Activated CD8-positive, alpha-beta memory T cell treated with anti-CD3 and anti-CD28 coated beads for 24 hours (primary cell): ENCODE data around the gene RAI1.
A peak's percentile ranks its signal among the peaks of the same experiment; 100 is the strongest.

Experiments used
- DNase-seq: peaks from one replicate; pipeline ENCODE4 v3.0.0-alpha.2; 2020

RAI1 gene

DNA sequence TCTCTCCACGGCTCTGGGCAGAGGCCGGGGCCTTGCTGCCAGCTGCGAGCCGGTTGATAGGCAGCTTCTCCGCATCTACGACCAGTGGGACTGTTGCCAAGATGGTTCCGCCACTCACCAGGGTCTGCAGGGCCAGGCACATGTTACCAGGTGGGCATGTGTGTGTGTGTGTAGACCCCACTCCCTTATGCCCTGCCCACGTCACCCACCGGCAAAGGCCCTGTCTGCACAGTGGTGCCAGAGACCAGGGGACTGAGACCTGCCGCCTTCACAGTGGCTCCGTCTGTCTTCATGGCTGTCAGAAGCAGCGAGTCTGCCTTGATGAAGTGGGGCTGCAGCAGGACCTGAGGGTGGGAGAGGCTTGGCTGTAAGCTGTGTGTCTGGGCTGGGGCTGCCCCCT lies 137.9 kb downstream of the RAI1 start:
- no peak for DNase-seq

DNA sequence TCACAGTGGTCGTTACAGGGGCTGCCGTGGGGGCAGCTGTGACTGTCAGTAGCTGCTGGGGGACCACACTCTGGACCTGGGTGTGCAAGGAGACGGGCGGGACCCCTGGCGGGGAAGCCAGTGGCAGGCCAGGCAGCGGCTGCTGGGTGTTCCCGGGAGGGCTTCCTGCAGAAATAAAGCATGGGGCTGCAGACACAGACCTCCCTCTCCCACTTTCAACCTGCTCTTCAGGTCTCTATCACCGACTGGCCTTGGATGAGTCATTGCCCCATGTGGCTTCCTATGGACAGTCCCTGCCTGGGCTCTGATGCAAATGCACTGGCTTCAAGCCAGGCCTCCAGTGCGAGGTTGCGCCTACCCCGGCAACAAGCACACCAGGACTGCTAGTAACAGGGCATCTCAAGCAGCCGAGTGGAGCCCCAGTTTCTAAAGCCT lies 138.3 kb downstream of the RAI1 start:
- DNase-seq, result peak; percentile 86

DNA sequence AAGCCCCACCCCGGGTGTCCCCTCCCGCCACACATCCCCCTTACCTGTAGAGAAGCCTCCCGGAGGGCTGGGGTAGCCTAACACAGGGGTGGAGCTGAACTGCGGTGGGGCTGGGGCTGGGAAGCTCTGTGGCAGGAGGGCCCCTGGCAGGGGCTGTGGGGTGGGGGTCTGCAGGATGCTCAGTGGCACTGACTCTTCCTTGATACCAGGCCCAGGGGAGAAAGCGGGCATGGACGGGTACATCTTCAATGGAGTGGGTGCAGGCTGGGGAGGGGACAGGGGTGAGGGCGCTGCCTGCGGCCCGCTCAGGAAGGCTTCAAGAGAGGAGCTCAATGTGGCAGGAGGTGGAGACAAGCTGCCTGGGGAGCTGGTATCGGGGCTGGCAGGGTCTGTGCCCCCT lies 138.8 kb downstream of the RAI1 start:
- no peak for DNase-seq

DNA sequence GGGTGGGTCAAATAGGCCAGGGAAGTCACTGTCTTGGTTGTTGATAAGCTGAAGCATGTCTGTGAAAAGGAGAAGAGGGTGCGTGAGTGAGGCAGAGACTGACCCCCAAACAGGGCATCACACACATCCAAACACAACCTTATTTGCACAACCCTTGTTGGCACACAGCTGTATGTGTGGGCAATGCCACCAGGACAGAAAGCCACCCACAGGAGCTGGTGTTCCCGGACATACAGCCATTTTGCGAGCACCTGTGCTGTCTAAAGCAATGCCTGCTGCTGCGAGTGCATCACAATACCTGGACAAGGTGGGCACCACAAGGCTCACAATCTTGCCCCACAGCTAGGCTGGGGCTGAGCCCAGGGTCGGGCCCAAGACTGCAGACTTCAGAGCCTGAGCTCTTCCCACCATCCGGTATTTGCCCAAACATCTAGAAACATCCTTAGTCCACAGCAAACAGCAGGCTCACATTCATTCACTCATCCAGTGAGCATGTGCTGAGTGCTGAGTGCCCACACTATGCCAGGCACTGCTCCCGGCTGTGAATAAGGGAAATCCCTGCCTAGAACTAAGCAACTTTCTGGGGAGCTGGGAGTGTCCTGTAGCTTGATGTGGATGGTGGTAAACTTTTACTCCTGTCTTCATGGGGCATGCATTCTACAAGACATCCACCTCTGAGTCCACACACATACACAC lies 139.4 kb downstream of the RAI1 start:
- DNase-seq, result no peak

DNA sequence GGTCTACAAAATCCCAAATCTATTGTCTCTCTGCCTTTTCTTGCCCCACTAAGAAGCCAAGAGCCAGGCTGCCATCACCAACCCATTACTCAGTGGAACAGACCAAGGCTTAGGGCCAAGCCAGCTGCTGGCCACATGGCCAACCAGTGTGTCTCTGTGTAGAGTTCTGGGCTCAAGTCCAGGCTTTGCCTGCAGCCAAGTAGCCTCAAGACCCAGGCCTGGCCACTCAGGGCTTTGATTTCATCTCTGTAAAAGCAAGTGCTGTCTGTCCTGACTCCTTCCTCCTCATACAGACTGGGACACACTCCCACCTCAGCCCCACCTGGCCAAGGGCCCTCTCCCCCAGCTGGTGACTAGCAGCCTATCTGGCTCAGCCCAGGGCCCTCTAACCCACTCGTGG lies 140.9 kb downstream of the RAI1 start:
- DNase-seq, result no peak

DNA sequence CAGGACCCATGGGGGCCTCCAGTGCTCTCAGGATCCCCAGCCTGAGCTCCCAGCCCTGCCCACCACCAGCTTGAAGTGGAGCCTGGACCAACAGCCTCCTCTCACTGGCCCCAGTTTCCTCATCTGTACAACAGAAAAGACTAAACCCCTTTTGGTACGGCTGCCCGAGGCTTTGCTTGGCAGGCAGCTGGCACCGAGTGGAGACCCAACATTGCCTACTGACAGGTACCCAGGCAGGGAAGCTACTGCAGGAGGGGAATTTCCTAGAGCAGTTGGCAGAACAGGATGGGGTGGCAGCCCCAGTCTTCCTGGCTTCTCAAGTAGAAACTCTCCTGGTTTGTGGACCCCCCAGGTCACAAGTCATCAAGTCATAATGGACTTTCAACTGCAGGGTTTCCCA lies 141.4 kb downstream of the RAI1 start:
- DNase-seq, result no peak

DNA sequence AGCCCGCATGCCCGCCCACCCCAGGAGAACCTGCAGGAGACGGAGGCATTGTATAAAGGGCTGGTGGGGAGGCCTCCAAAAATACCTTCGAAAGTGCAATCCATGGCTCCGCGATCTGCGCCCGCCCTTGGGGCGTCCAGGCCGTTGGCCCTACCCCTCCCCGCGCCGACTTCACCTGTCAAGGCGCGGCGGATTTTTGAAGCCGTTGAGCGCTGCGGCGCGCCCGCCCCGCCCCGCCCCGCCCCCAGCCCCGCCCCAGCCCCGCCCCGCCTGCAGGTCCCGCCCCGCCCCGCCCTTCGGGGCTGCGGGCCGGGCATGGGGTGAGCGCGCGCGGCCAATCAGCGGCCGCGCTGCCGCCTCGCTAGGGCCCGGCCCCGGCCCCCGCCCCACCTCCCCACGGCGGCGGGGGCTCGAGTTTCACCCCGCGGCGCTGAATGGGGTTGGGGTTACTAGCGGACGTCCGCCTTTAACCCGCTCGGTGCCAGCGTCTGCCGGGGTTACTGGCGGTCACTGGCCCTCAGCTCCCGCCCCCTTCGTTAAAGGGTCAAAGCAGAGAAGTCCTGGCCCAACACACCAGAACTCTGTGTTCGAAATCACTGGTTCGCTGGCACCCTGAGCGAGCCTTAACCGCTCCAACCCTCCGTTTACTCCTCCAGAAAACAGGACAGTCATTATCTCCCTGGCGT lies 142.3 kb downstream of the RAI1 start:
- peak; percentile 85 for DNase-seq

DNA sequence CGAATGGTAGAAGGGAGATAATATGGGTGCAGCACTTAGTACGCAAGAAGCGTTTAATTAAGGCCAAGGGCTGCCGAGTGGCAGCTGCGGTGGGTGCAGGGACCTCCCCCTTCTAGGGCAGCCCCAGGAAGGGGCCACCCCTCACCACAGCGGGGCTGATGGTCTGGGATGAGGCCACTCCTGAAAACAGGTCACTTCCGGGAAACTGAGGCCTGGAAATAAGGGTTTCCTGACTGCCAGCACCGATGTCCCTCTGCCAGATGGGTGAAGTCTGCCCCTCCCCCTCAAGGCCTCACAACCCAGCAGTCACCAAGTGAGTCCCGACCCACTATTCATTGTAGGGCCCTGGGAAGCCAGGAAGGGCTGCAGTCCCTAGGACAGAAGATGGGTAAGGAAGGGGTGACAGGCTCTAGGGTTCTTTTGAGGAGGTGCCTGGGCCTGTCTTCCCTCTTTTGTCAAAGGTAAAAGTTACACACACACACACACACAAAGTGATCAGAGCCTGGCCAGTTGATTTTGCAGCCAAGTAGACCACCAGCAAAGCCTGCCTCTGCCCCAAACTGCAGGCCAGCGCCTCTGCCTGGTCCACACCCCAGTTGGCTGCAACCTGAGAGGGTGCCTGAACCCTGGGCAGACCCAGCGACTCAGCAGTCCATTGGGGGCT lies 143.0 kb downstream of the RAI1 start:
- no peak for DNase-seq

DNA sequence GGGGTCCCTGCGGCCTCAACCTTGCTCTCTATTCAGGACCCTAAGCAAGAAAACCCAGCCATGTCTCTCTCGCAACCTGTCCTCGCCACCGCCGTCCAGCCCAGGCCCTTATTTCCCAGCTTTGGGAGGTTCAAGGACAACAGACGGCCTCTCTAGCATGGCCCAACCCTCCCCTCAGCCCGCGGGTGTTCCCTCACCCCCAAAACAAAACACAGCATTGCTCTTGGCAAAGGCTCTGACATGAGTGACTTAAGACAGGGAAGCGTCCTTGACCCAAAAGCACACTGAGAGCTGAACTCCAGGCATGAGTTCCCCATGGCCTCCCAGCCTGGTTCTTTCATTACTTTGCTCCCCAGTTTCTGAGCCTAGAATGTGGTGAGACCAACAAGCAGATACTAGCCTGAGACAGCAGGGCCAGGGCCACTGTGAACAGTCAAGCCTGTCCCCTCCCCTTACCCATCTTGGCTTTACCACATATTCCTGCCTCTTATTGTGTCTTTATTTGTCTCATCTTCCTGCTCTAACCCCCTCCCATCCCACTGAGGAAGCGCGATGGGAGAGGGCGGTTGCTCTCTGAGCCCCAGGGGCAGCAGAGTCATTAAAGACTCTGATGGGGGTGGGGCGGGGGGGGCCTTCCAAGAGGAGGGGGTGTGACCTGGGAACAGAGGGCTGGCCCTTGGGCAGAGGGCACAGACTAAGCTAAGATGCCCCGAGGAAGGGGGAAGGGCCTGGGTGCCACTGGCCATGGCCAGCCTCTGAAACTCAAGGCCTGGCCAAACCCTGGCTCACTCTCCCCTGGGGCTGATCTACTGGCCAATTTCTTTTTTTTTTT lies 143.7 kb downstream of the RAI1 start:
- DNase-seq, result no peak

DNA sequence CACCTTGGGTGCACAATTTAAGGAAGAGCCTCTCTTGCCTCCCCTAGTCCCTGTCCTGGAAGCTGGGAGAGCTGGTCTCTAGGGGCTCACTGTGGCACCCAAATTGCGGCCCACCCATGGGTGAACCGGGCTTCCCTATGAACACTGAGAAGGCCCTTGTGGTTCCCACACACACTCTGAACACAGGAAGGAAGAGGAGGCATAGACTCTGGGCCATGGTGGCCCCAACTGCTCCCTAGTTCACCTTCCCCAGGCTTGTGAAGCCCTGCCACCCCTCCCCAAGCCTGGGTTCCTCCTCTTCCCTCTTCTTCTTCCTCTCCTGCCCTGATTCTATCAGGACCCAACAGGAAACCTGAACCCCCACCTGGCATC lies 145.1 kb downstream of the RAI1 start:
- DNase-seq, result no peak

DNA sequence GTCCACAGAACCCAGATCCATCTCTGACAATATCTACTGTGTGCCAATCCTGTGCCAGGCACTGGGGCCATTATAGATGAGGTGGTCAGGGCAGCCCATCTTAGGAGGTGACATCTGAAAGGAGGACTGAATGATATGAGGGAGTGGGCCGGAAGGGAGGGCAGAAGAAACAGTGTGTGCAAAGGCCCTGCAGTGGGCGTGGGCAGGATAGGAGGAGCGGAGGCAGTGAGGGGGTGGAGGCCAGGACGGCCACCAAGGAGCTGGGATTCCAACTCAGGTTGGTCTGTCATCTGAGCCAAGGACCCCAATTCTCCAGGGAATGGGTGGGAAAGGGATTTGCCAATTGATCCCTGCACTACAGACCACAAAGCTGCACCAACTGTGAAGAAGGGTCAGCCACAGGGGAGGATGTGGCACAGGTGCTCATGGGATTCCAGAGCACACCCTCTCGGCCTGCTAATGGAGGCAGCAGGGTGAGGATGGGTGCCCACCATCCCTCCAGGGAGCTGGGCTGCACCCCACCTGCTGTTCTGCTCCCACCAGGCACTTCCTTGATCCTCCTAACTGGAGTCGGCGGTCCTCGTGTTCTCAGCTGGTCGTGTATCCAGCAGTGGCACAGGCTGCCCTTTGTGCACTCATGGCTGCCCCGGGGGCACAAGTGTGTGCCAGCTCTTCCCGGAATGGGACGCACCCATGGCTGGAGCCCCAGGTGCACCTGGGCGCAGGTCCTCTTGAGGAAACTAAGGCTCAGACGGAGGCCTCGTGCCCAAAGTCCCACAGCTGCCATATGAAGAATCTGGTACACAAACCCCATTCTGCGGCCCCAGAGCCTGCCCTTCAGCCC lies 145.9 kb downstream of the RAI1 start:
- no peak for DNase-seq

DNA sequence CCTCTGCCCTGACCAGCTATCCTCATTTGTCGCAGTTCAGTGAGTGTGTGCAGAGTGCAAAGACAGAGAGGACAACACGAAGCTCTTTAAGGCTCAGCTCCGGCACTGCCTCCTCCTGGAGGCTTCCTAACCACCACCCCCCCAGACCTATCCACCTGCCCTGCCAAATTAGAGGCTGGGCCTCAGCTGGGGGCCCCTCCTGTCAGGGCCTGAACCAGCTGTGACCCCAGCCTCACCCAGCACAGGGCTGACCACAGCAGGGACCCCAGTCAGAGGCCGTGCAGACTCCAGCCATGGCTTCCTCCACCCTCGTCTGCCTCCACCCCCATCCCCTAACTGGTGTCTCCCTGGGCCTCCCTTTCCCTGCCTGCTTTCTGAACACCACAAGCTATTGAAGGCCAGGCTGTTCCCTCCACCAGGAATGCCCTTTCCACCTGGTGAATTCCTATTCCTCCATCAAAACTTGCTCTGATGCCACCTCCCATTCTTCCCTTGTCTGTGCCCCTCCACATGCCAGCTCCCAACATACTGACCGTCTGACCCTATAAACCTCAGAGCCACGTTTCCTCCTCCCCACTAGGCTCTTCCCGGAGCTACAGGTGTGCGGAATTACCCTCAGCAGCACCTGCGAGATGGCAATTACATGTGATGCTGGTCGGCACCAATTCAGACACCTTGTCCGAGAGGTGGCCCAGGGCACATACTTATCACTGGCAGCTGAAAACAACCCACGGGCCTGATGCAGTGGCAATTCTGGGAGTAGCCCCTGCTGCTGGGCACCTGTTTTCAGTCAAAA lies 146.8 kb downstream of the RAI1 start:
- DNase-seq, result no peak

DNA sequence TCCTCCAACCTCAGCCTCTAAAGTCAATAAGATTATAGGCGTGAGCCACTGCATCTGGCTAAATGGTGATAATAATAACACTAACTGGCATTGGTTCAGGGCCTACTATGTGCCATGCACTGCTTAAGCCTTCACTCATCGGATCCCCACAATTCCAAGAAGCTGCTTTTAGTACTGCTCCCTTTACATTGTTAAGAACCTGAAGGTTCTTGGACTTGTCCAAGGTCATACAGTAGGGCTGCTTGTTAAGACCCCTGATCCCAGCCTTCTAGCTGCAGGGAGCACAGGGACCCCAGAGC lies 149.0 kb downstream of the RAI1 start:
- no peak for DNase-seq

DNA sequence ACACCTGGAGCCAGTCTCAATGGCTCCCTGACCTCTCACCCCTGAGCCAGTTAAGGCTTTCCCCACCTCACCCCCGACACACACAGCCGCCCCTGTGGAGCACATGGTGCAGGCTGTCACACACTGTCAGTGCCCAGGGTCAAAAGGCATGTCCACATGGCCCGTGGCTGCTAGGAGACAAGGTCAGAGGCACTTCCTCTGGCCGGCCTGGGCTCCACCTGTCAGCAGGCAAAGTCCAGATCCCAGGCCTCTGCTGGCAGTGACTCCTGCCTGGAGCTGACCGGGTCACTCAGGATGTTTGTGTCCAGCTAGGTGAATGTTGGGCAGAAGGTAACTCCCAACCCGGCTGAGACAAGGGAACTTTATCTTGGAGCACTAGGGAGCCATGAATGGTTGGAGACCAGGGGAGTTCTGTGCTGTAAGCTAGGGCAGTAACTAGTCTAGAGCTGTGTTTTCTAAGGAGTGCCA lies 149.5 kb downstream of the RAI1 start:
- DNase-seq, result no peak

DNA sequence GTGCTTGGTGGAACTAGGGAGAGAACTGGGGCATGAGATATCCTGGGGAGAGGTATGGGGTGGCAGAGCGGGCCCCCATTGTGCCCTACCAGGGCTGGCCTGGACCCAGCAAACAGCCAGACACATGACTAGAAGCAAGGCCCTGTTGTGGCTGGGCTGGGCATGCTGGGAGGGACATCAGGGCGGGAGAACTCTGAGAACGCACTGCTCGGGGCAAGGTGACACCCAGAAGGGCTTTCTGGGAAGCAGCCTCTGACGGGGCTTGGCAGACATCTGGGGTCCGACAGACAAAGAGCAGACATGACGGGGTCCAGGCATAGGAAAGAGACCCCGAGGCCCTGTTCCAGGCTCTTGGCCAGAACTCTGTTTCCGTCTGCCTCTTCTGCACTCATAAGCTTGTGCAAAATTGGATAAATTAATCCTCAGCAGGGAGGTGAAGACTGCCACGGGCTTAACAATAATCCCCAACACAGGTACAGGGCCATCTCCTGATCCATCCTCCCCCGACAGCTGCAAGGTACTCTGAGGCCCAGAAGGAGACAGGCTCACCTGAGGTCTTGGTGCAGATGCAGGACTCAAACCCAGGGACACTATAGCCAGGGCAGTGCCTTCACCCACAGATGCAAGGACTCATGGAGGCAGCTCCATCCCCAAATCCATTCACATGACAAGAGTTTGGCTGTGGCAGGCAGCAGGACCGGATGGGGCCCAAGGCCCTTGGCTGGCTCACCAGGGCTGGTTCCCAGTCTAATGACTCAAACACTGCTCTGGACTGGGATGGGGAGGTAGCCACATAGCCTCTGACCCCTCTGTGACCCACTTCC lies 150.2 kb downstream of the RAI1 start:
- no peak for DNase-seq

DNA sequence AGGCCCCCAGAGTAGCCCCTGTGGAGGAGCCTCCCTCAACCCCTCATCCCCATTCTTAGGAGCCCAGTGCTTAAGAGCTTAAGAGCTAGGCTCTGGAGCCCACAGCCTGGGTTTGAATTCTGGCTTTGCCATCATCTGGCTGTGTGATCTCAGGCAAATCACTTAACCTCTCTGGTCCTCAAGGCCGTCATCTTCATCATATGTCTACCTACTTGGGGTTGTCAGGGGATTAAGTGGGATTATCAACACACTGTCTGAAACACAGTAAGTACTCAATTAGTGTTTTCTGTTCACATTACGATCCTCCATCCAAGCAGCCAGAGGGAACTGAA lies 150.7 kb downstream of the RAI1 start:
- DNase-seq, result no peak

DNA sequence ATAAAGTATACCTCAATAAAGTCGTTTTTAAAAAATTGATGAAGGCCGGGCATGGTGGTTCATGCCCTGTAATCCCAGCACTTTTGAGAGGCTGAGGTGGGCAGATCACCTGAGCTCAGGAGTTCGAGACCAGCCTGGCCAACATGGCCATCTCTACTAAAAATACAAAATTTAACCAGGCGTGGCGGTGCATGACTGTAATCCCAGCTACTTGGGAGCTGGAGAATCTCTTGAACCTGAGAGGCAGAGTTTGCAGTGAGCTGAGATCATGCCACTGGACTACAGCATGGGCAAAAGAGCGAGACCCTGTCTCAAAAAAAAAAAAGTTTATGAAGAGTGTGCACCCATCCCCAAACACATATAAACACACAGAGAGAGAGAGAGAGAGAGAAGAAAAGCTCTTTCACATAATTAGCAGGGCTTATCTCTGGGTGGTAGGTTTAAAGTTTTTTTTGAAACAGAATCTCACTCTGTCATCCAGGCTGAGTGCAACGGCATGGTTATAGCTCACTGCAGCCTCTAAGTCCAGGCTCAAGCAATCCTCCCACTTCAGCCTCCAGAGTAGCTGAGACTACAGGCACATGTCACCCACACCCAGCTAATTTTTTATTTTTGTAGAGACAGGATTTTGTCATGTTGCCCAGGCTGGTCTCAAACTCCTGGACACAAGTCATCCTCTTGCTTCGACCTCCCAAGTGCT lies 152.6 kb downstream of the RAI1 start:
- DNase-seq, result no peak

DNA sequence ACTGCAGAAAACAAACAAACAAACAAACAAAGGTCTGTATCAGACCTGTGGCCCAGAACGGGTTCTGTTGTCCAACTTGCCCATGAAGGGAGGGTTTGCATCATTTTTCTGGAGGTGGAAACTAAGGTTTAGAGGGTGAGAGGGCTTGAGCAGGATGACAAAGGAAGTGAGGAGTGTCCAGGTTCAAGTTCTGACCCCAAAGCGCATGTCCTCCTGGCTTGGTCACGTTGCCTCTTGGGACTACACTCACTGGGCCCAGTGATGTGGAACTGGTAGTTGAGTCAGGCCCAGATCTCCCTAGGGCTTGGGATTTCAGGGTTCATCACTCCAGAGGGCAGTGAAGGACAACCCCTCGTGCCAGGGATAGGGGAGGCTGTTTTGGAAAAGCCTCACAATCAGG lies 153.7 kb downstream of the RAI1 start:
- no peak for DNase-seq

DNA sequence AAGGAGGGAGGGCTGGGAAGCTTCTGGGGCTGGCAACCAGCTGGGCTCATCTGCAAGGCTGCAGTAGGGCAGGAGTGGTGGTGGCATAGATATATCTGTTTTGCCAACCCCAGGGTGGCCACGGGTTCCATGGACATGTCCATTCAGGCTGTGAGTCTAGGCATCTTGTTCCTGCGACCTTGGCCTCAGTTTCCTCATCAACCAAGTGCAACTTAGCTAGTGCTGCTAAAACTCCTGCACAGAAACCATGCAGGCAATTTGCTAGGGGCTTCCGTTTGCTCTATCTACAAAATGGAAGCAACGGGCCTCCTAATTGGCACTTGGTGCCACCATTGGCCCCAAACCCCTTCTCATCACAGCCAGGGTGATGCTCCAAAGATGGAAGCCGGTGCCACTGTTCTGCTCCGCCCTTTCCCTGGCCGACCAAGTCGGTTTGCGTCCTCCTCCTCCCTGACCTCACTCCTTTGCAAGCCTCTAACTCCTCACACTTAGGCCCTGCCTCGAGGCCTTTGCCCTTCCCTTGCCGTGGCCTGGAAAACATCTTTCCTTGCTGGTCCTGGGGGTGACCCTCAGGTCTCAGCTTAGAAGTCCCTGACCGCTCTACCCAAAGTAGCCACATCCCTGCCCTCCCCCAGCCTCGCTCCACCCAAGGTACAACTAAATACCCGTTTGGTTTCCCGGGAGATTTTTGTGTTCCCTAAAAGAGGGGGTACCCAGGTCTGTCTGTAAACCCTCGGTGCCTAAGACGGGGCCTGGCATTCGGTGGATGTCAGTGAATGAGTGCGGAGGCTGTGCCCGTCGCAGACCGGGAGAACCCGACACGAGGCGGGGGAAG lies 154.4 kb downstream of the RAI1 start:
- no peak for DNase-seq
